ENCODE data around the gene MICALL1. TPM values are rescaled to one million over a fixed set of nuclear protein-coding genes. Genes with fewer than 3 reads are reported as not detected.
"Not testable (repeated sequence)": the region's sequence is repeated elsewhere in the genome, so short reads cannot be mapped to it uniquely, and the experiment has no call there.

MICALL1 gene
- polyA plus RNA-seq, 1 donor: 26.2 TPM

- DNase-seq: no peak
Measured at GRCh38 chr22:37954686-37955085, 48.6 kb downstream of the MICALL1 start.

- not testable (repeated sequence) for DNase-seq
Measured at GRCh38 chr22:37955825-37956397, 49.8 kb downstream of the MICALL1 start.

- no peak for DNase-seq
Measured at GRCh38 chr22:37957232-37957631, 51.1 kb downstream of the MICALL1 start.

- no peak for DNase-seq
Measured at GRCh38 chr22:37959231-37959825, 53.2 kb downstream of the MICALL1 start.

GRCh38 chr22:37961062-37961461 is 55.0 kb downstream of the MICALL1 start:
- no peak for DNase-seq

GRCh38 chr22:37965940-37966664 is 60.0 kb downstream of the MICALL1 start:
- no peak for DNase-seq

- DNase-seq: no peak
Measured at GRCh38 chr22:37967147-37967546, 61.0 kb downstream of the MICALL1 start.

GRCh38 chr22:37967637-37968451 is 61.7 kb downstream of the MICALL1 start:
- no peak for DNase-seq

- no peak for DNase-seq
Measured at GRCh38 chr22:37968452-37969251, 62.6 kb downstream of the MICALL1 start.

- DNase-seq: no peak
Measured at GRCh38 chr22:37970864-37971263, 64.8 kb downstream of the MICALL1 start.

- DNase-seq: no peak
Measured at GRCh38 chr22:37971475-37972434, 65.7 kb downstream of the MICALL1 start.

- DNase-seq: no peak
Measured at GRCh38 chr22:37972527-37972926, 66.4 kb downstream of the MICALL1 start.

GRCh38 chr22:37973271-37974170 is 67.4 kb downstream of the MICALL1 start:
- DNase-seq: no peak

GRCh38 chr22:37975153-37975552 is 69.1 kb downstream of the MICALL1 start:
- DNase-seq: no peak

GRCh38 chr22:37976022-37976421 is 69.9 kb downstream of the MICALL1 start:
- not testable (repeated sequence) for DNase-seq

GRCh38 chr22:37976547-37976946 is 70.5 kb downstream of the MICALL1 start:
- no peak for DNase-seq

- DNase-seq: no peak
Measured at GRCh38 chr22:37979782-37980181, 73.7 kb downstream of the MICALL1 start.

- DNase-seq: no peak
Measured at GRCh38 chr22:37981282-37982011, 75.3 kb downstream of the MICALL1 start.
